ENCODE measurements around the gene UVRAG.
A peak's percentile ranks its signal among the peaks of the same experiment; 100 is the strongest.

Gene UVRAG

DNA sequence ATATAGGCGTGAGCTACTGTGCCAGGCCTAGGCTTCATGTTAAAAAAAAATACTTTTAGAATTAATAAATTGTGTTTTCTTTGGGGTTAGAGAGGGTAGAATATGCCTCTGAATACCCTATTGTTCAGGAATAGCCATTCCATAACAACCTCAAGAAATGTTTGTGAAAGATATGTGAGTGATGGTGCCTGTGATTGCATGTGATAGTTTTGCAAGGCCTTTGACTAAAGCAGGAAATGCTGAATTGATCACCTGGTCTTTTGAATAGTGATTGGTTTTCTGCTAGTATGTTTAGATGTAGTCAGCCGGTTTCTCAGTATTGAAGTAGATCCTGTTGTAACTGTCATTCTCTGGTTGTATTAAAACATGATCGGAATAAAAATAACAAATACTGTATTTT, 73.4 kb downstream of the UVRAG start:
- DNase-seq, result no peak

DNA sequence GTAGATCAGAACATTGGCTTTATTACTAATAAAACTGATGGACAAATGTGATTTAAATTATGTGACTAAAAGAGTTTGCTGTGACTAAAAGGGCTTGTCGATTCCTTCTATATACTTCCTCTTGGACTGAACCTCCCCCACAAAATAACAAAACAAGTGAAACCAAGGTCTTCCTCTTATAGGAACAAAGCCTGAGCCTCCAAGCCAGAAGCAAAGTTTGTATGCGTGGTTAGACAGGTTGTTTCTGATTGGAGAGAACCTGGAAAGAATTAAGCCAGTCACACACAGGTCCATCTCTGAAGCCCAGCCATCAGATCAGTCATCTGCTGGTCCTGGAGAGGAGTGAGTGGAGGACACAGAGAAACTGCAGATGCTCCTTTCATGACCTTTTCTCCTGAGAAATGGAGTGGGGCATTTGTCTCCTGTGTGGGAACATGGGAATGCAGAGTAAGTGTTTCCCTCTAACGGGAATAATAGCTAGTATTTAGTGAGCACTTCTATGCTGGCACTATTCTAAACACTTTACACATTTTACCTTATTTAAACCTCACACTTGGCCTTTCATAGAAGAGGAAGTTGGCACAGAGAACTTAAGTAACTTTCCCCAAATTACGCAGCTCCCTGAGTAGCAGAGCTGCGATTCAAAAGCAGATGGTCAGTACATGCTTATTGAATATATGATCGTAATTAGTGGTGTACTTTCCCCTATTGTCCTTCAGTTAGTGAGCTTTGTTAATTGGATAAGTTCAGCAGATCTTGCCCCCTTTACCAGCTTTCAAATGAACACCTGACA, 77.1 kb downstream of the UVRAG start:
- DNase-seq, result no peak

DNA sequence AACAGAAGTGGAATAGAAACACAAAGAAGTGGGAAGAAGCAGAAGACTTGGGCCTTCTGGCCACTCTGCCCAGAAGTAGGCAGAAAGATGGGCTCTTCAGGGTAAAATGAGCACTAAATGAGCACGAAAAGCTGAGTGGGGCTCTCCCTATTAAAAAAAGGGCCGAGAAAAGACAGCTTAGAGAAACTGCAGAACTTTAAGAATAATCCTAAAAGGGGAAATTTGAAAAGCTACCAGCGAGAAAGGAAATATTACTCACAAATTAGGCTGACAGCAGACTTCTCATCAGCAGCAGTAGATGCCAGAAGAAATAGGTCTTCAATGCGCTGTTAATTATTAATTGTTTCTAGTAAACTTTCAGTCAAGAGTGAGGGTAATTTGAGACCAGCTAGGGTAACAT, 78.2 kb downstream of the UVRAG start:
- no peak for DNase-seq

DNA sequence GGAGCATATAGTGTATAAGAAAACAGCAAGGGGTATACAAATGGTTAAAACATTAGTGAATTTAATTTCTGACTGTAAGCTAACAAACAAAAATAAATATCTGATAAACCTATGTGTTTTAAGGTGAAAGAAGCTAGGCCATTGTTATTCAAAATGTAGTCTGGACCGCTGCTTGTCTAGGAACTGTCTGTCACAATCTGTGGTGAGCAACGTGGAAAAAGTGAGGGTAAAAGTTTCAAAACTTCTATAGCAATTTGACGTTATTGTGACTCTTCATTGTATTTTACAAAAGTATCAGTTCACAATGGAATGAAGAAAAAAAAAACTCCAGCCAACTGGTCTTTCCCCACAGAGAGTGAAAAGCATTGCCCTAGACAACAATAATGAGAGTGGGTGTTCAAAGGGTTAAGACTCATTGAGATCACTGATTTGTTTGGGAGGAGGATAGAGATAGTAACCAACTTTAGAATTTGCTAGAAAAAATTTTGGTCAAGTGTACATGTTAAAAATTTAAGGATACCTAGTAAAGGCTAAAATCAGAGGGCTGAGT, 79.1 kb downstream of the UVRAG start:
- no peak for DNase-seq

DNA sequence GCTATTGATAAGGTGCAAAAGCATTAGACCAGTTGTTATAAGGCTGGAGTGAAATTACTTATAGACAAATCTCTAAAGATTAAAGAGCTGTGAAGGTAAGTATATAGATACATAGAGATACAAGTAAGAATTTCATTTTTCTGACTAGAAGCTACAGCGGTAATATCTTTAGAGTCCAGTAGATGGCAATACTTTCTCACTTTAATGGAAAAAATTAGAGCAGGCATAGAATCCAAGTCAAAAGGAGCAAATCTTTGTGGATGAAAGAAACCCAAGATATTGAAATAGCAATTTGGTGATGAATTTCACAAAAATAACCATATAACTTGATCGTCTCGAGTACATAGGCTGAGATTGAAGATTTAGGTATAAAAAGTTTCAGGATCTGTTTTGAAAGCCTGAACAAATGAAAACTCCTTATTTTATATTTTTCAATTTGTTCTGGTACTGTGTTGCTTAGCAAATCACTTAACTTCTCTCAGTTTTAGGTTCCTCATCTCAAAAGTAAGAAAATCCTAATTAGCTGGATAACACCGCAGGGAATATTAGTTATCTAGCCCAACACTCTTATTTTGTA, 81.9 kb downstream of the UVRAG start:
- peak; percentile 30 for DNase-seq

DNA sequence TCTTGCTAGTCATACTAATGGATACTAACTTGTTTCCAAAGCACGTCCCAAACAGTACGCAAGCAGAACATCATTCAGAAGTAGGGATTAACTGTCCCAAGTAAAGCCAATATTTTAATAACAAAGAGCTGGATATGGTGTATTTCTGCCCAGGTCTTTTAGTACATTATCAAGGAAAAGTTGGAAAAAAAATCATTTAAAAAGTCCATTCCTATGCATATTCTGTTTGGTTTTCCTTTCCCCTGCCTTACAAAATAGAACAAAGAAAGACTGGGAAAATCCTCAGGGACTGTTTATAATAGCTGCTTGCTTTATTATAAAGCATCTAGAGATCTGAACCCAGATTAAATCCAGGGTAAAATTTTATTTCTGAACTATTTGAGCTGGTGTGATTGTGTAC, 83.9 kb downstream of the UVRAG start:
- no peak for DNase-seq

DNA sequence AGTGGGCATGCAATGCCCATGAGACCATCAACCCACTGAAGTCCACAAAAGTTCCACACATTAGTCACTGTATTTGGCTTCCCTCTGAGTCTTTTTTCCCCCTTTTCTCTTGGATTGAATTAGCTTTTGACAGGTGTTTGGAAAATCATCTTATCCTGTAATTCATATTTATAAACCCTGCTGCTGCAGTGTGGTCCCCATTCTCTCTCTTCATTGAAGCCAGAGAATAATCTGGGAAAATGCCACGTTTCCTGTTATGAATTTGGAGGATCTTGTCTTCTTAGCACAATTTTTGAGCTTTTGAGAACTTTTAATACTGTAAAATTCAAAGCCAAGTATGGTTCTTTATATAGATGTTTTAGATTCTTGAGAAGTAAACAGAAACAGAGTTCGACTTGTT, 84.8 kb downstream of the UVRAG start:
- DNase-seq, result no peak

DNA sequence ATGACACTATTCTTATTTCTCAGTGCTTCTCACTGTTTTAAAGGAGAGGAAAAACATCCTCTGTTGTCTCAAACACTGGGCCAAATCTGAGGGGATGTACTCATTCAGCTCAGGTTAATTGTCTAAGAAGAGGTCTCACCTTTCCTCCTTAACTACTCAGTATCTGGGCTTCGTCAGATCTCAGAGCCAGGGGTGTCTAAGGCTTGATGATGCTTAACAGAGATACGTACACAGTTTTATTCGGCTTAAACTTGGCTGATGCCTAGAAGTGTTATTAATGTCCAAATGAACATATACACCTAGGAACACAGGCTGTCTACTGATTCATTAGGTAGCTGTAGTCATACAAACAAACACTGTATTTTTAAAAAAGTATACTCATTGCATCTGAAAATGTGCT, 85.8 kb downstream of the UVRAG start:
- no peak for DNase-seq

DNA sequence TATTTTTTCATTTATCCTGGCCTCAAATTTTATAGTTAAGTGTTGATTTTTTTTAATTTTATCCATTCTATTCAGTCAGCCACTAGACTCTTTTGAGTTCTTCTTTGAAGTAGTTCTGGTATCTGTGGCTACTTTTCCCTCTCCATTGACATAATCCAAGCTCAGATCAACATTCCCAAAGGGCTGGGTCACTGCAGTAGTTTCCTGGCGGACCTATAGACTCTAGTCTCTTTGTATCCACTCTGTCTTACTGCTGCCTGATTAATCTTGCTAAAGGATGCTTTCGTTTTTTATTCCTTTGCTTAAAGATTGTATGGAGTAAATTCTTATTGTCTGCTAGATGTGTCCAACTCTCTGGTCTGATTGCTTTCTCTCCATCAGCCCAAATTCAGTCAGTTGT, 87.6 kb downstream of the UVRAG start:
- no peak for DNase-seq

DNA sequence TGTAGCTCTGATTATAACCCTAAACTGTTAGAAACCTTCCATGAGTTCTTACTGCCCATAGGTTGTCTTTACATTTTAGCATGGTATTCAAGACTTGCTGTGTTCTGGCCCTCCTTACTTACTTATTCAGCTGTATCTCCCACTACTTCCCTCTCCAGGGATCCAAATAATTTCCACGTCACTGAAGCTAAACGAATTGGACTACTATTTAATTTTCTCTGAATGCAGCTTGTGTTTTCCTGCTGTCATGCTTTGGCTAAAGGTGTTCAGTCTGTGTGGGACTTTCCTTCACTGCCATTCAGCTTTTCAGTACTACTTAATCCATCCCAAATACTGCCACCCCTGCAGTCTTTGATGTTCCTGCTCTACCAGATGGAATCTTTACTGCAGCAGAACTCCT, 88.3 kb downstream of the UVRAG start:
- DNase-seq, result no peak

DNA sequence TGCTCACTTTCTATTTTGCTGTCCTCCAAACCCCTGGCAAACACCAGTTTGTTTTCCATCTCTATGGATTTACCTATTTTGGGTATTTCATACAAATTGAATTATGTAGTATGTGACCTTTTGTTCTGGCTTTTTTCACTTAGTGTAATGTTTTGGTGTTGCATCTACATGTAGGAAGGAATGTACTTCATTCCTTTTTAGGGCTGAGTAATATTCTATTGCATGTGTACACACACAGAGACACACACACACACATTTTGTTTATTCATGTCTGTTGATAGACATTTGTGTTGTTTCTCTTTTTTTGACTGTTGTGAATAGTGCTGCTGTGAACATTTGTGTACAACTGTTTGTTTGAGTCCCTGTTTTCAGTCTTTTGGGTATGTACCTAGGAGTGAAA, 90.4 kb downstream of the UVRAG start:
- DNase-seq, result no peak

DNA sequence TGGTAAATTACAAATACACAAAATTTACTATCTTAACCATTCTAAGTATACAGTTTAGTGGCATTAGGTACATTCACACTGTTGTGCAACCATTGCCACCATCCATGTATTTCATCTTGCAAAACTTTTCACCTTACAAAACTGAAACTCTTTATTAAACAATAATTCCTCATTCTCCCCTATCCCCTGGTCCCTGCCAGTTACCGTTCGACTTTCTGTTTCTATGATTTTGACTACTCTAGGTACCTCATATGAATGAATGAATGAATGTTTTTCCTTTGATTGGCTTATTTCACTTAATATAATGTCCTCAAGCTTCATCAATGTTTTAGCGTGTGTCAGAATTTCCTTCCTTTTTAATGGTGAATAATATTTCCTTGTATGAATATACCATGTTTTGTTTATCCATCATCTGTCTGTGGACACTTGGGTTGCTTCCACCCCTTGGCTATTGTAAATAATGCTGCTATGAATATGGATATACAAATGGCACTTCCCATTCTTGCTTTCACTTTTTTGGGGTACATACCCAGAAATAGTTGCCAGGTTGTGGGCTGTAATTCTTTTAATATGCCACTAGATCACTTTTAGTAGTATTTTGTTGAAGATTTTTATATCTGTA, 93.0 kb downstream of the UVRAG start:
- no peak for DNase-seq

DNA sequence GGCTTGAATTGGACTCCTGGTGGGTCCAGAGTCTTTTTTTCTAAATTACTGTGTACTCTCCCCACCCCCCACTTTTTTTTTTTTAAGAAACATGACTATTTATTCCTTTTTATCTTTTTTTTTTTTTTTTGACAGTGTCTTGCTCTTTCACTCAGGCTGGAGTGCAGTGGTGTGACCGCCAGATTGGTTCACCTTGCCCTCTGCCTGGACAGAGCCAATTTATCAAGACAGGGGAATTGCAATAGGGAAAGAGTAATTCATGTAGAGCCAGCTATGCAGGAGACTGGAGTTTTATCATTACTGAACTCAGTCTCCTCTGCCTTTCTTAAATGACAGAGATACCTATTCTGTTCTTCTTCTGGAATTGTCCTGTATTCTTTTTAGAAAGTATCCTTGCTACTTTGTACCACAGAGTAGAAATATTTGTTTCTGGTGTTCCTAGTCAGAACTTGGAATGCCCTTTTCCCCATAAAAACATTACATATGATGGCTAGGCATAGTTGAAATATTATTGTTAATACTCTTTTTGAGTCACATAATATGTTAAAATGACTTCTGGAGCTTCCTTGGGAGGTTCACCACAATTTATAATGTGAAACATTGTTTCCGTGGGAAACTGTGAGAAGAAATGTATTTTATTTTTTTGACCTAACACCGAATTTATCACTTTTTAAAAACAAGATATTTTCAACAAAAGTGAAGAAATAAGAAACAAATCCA, 95.6 kb downstream of the UVRAG start:
- DNase-seq, result no peak

DNA sequence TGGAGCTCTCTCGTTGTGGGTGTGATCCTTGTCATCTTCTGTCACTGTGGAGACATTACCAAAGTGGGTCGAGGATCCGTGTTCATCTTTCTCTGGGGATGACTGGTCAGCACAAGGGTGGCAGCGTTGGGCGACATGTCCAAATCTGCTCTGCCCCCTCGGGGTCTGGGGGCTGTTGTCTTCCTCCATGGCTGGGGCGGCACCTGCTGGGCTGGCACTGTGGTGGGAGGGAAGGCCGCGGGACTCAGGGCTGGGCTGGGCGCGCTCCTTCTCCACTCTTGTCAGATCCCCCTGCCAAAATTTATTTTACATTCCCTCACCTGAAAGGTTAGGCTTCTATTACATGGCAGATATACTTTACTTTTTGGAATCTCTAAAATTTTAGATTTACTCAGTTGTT, 96.4 kb downstream of the UVRAG start:
- DNase-seq, result no peak

DNA sequence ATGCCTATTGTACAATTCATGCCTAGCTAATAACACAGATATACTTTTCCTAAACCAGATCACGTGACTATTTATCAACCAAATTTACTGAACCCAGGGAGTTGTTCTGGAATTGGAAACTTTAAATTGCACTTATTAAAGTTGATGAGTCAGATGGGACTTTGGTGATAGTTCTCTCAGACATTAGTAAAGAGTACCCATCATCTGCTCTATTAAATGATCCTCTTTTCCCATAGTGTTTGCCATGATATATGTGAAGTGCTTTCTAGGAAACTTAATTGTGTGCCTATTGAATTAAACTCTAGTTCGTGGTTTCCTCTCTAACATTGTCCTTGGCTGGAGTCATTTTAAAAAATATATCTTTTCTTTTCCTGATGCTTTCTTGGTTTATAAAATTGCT, 99.0 kb downstream of the UVRAG start:
- no peak for DNase-seq

DNA sequence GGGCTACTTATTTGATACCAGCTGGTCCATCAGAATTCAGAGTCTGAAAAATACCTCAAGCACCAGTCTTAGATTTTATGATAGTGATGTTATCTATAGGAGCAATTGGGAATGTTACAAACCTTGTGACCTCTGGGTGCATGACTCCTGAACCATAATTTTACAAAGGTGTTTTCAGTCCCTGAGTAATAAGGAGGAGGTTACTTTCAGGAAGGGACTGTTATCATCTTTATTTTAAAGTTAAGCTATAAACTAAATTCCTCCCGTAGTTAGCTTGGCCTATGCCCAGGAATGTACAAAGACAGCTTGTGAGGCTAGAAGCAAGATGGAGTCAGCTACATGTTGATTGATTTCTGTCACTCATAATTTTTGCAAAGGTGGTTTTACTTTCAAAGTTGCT, 101.9 kb downstream of the UVRAG start:
- no peak for DNase-seq

DNA sequence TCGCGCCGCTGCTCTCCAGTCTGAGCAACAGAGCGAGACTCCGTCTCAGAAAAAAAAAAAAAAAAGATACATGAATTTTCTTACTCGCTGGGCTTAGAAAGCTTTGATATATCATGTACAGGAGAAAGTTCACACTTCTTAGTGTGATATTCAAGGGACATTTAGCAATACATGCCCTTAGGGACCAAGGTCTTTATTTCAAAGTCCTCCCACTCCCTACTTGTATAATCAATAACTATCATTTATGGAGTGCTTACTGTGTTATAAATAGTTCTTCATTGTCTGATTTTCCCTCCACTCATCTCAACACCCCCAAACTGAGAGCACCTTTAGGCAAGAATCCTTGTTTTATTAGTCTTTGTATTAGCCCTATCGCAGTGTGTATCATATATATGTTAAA, 103.3 kb downstream of the UVRAG start:
- no peak for DNase-seq

DNA sequence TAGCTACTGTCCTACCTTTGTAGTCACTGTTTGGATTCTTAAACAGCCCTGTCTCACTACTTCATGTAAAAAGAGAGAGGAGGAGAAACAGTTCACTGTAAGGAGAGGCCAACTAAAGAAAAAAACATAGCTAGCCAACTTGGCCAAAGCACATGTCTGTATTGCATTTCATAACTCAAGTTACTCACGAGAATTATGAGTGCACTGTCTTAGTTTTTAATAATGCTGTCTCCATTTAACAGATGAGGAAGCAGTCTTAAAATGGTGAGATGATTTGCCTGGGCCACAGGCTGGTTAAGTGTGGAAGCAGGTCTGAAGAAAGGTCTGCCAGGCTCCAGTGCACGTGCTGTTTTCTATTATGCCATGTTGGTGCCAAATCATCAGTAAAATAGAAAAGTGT, 104.5 kb downstream of the UVRAG start:
- DNase-seq, result no peak

DNA sequence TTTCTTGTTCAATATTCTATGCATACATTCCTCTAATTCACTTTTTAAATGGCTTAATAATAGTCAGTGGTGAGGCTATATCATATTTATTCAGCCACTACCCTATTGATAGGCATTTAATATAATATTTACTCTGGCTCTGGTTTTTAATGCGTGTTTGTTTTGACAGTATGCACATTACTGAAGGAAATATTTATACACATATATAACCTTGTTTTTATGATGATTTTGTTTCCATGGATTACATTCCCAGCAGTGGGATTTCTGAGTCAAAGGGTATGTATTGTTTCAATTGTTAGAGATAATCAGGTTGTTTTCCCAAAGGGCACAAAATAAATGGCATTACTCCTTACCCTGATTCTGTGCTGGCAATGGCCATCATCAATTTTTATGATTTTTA, 105.8 kb downstream of the UVRAG start:
- no peak for DNase-seq

DNA sequence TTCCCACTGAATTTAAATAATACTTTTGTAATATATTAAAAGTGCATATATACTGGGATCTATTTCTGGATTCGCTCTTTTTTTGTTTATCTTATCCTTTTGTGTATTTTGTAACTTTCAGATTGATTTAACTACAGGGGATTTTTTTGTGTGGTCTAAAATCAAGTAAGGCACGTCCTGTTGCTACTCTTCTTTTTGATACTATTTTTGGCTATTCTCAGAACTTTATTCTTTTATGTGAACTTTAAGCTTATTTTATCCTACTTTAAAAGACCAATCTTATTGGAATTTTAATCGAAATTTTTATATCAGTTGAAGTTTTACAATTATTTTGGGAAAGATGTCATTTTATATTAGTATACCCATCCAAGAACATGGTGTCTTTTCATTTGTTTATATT, 106.8 kb downstream of the UVRAG start:
- DNase-seq, result no peak

DNA sequence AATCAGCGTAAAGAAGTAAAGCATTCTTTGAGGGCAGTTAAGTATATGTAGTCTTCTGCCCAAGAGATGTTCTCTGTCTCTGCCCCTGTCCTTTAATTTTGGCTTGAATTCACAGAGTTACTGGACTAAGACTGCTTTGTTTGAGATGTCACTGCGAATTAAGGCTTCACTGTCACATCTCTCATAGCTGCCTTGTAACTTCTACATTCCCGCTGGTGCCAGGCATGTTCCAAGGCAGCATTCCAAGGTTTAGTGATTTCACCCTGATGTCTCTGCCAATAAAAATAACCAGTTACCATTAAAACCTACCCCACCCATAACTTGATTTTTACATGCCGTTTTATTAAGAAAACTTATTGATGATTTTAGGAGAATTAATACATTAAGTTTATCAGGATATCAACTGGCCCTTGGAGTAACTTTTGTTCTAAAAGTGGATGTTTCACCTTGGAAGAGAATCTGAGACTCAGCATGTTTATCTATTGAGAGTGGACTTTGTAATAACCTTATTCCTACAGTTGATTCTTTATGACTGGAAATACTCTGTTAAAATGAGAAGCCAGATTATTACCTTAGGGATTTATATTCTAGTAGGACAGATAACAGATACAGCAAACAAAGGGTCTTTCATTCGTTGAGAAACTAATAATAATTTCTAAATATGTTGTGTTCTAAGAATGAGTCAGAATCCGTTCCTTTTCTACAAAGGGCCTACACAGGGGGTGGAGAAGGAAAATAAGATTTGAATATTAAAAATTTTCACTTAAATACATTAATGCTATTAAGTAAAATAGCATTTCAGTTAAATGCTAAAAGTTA, 110.2 kb downstream of the UVRAG start:
- DNase-seq, result no peak

DNA sequence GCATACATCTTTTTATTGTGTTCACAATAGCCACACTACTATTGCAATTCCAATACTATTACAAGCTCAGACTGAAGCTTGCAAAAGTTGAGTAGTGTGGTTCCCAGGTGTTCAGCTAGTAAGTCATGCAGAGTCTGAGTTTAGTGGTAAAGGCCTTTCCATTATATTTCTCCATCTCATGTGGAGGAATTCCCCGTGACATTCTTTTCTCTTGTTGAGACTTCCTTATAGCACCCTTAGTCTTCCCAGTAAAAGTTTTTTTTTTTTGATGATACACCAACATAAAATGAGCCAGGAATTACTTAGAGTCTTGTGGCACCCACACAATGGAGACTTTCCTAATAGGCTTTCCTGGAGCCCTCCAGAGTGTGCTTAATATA, 110.8 kb downstream of the UVRAG start:
- DNase-seq, result no peak

DNA sequence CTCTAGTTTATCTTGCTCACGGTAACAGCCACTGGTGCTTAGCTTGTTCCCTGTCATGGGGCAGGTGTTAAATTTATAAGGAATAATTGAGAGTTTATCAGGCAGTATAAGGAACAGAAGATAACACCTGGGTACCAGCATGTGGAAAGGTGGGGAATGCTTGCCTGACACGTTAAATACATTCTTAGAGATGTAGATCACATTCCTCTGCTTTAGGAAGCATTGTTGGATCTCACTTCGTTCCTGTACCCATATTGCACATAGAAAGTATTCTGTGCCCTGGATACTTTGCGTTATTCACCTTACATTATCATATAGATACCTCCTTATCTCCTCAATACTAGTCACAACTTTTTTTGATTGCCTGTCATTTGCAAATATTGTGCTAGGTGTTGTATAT, 114.7 kb downstream of the UVRAG start:
- no peak for DNase-seq

Measured in NCI-H146 (cell line).